NB4 (cell line): ENCODE data around the gene PRR36.

Experiments
- DNase-seq: peaks from one replicate; pipeline ENCODE4 v3.0.0; 2010; ENCODE audit warnings: low read depth
- H3K4me3 ChIP-seq: one replicate; pipeline ENCODE4 v1.5.1; 2011; ENCODE audit warnings: mild to moderate bottlenecking, low read depth, low read length, moderate library complexity
- CTCF ChIP-seq: IDR thresholded peaks from one replicate; pipeline ENCODE4 v1.5.1; 2012; ENCODE audit warnings: low read depth, low read length
- MAX ChIP-seq: IDR thresholded peaks from 2 replicates; pipeline ENCODE4 v1.6.1; 2011; ENCODE audit warnings: low read depth, low read length
- MYC ChIP-seq: IDR thresholded peaks from 2 replicates; pipeline ENCODE4 v1.6.1; 2011; ENCODE audit warnings: low read depth, low read length
- POLR2A ChIP-seq: IDR thresholded peaks from 2 replicates; pipeline ENCODE4 v1.6.1; 2011; ENCODE audit warnings: mild to moderate bottlenecking; ENCODE audit not compliant: insufficient read length; ENCODE audit errors: extremely low read depth

The PRR36 gene

GRCh38 chr19:7841751-7842660 is 32.2 kb downstream of the PRR36 start:
- TF ChIP-seq POLR2A: no peak
- TF ChIP-seq CTCF: no peak
- no peak for TF ChIP-seq MYC
- DNase-seq: no peak
- H3K4me3 ChIP-seq: no peak overlapping the region

GRCh38 chr19:7840629-7841028 is 33.6 kb downstream of the PRR36 start:
- no peak for TF ChIP-seq MAX
- no peak for TF ChIP-seq POLR2A
- TF ChIP-seq MYC: no peak
- no peak for TF ChIP-seq CTCF
- DNase-seq: no peak
- no peak overlapping the region for H3K4me3 ChIP-seq

GRCh38 chr19:7839476-7839875 is 34.7 kb downstream of the PRR36 start:
- TF ChIP-seq POLR2A (no peak), CTCF (no peak), MYC (no peak), MAX (no peak)
- no peak for DNase-seq
- H3K4me3 ChIP-seq: no peak overlapping the region

GRCh38 chr19:7833225-7834099 is 40.7 kb downstream of the PRR36 start:
- H3K4me3 ChIP-seq: no peak overlapping the region
- TF ChIP-seq CTCF: no peak
- no peak for DNase-seq

GRCh38 chr19:7832781-7833180 is 41.4 kb downstream of the PRR36 start:
- no peak for DNase-seq
- H3K4me3 ChIP-seq: no peak overlapping the region
- TF ChIP-seq POLR2A (no peak), CTCF (no peak), MYC (no peak), MAX (no peak)
